C4-2B (cell line): ENCODE data around the gene RNF40.

Experiments
- ZFX ChIP-seq: fragments of 450-650 bp; IDR thresholded peaks from 2 replicates; pipeline ENCODE4 v1.6.1; 2017
- TF ChIP-seq, protein P1 (sequence below): fragments of 450-650 bp; conservative IDR thresholded peaks from 2 replicates; pipeline ENCODE4 v1.5.1; 2017; ENCODE audit warnings: mild to moderate bottlenecking

GRCh38 chr16:30747331-30747730, 14.8 kb upstream of the RNF40 start:
- TF ChIP-seq, protein P1, sequence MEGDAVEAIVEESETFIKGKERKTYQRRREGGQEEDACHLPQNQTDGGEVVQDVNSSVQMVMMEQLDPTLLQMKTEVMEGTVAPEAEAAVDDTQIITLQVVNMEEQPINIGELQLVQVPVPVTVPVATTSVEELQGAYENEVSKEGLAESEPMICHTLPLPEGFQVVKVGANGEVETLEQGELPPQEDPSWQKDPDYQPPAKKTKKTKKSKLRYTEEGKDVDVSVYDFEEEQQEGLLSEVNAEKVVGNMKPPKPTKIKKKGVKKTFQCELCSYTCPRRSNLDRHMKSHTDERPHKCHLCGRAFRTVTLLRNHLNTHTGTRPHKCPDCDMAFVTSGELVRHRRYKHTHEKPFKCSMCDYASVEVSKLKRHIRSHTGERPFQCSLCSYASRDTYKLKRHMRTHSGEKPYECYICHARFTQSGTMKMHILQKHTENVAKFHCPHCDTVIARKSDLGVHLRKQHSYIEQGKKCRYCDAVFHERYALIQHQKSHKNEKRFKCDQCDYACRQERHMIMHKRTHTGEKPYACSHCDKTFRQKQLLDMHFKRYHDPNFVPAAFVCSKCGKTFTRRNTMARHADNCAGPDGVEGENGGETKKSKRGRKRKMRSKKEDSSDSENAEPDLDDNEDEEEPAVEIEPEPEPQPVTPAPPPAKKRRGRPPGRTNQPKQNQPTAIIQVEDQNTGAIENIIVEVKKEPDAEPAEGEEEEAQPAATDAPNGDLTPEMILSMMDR: no peak
- no peak for TF ChIP-seq ZFX
